Measurements from ENCODE around the gene CKAP2L. TPM values are rescaled to one million over a fixed set of nuclear protein-coding genes. Genes with fewer than 3 reads are reported as not detected.

CKAP2L gene
- total RNA-seq, 1 experiment from 2014 or later = 23.3 TPM

DNA sequence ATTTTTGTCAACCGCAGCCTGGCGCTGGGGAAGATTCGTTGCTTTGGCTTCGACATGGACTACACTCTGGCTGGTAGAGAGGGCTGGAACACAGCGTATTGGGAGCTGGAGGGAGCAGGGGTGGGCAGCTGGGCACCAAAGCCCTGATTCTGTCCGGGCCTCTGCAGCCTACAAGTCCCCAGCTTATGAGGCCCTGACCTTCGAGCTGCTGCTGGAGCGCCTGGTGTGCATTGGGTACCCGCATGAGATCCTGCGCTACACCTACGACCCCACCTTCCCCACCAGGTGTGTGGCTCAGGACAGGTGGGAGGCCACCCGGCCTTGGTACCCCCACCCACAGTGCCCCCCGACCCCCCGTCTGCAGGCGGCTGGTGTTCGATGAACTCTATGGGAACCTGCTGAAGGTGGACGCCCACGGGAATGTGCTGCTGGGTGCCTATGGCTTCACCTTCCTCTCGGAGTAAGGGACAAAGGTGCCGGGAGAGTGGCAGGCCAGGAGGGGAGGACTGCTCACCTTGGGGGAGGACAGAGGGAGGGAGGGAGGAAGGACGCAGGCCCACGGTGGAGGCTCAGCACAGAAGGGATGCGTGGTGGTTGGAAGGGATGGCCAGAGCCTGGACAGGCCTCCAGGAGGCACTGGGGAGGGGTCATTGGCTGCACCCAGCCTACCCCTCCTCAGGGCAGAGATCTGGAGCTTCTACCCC is 42.4 kb downstream of the CKAP2L start:
- H3K36me3 Mint-ChIP-seq (ENCODE audit: insufficient read depth in 1 of 3, low read depth in 3 of 3) = no peaks in the 10 kb centered on the region; a peak in 1 of 7 replicates
- Histone ChIP-seq H3K79me1 (ENCODE audit: insufficient read depth, low read depth, low read length, poor library complexity, severe bottlenecking) (no peaks in the 10 kb centered on the region), H2BK20ac (ENCODE audit: low read depth, low read length, poor library complexity, severe bottlenecking) (no peak overlapping the region), H4K91ac (ENCODE audit: insufficient read length, low read depth, low read length) (no peak overlapping the region), H3K4me1 (ENCODE audit: insufficient read depth, low read length) (no peaks in the 10 kb centered on the region), H2AFZ (ENCODE audit: low read length) (no peak overlapping the region), H3K56ac (ENCODE audit: insufficient read length, low read depth, low read length) (no peak overlapping the region), H3K4ac (ENCODE audit: low read depth, low read length) (no peak overlapping the region), H3K23ac (ENCODE audit: insufficient read length, low read depth, low read length) (no peak overlapping the region), H3K18ac (ENCODE audit: insufficient read length, low read depth, low read length) (no peak overlapping the region), H4K5ac (ENCODE audit: insufficient read length, low read depth, low read length) (no peak overlapping the region), H2BK5ac (ENCODE audit: insufficient read length, low read length) (no peak overlapping the region), H3K9me3 (ENCODE audit: control insufficient read depth, low read depth, low read length) (no peaks in the 10 kb centered on the region), H3K14ac (ENCODE audit: insufficient read depth, low read length) (no peak overlapping the region; the same call in 1 of the 2 replicates), H3T11ph (ENCODE audit: low read length) (no peak overlapping the region), H3K9ac (ENCODE audit: extremely low read depth, insufficient read length, low read length) (no peak overlapping the region), H2AK5ac (ENCODE audit: insufficient read length, low read length) (no peak overlapping the region), H2BK15ac (ENCODE audit: low read depth, low read length) (no peak overlapping the region), H4K8ac (replicated peaks; ENCODE audit: insufficient read length, low read depth, low read length) (no peak overlapping the region), H3K23me2 (ENCODE audit: insufficient read length, low read depth, low read length, poor library complexity, severe bottlenecking) (no peaks in the 10 kb centered on the region), H2BK12ac (ENCODE audit: insufficient read length, low read depth, low read length) (no peak overlapping the region), H3K27me3 (ENCODE audit: insufficient read depth, low read length) (no peaks in the 10 kb centered on the region), H3K27ac (ENCODE audit: insufficient read length, low read depth, low read length) (no peak overlapping the region), H3K4me2 (ENCODE audit: insufficient read depth, insufficient read length, low read length) (no peak overlapping the region), H4K20me1 (ENCODE audit: control insufficient read depth, insufficient read depth, insufficient read length) (no peaks in the 10 kb centered on the region), H2BK120ac (ENCODE audit: low read depth, low read length, poor library complexity, severe bottlenecking) (no peak overlapping the region), H3K79me2 (ENCODE audit: insufficient read depth, low read length) (no peaks in the 10 kb centered on the region)
- DNase-seq = no peak
- H3K27ac Mint-ChIP-seq = no peak overlapping the region
- H3K27me3 Mint-ChIP-seq (ENCODE audit: low read depth) = no peaks in the 10 kb centered on the region; the same call in 1 of the 2 replicates
- no peak for TF ChIP-seq CTCF (conservative IDR thresholded peaks at IDR 0.05)
- WGBS (ENCODE audit: extremely low coverage, insufficient read length, low lambda C conversion rate) = no CpG with 5 or more reads among the region's 23 CpGs
- peaks cover 5 to 8% of the 10 kb centered on the region in 2 experiments; a peak in 2 of 4 replicates for H3K4me1 Mint-ChIP-seq
- no peak overlapping the region for H3K4me3 Mint-ChIP-seq
- no peaks in the 10 kb centered on the region; a peak in 1 of 5 replicates for H3K9me3 Mint-ChIP-seq
